NCI-H748 treated with DMSO at 0.1 percent for 48 hours (cell line): ENCODE results near the gene RAMP1.

ENCODE experiments used
- DNase-seq: peaks from one replicate; lab custom pipeline; 2025; lab: John Stamatoyannopoulos, UW

The RAMP1 gene

GRCh38 chr2:237951878-237952277 lies 92.5 kb downstream of the RAMP1 start:
- no peak for DNase-seq

- no peak for DNase-seq
Measured at GRCh38 chr2:237952851-237953250, 93.4 kb downstream of the RAMP1 start.

GRCh38 chr2:237955640-237956401 lies 96.4 kb downstream of the RAMP1 start:
- DNase-seq = no peak

DNA sequence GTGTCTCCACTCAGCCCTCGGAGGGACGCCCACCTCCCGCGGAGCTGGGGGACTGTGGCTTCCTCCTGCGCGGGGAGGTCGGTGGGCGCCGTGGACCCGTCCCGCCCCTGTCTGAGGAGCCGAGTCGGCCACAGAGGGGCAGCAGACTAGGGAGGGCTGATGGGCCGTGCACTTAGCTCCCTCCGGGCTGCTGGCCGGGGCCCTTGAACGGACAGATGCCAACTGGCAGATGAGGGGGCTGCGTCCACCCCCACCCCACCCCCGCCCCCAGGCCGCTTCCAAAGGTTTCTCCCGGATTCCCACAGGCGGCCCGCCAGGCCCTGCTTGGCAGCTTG lies 96.9 kb downstream of the RAMP1 start:
- DNase-seq = no peak

DNA sequence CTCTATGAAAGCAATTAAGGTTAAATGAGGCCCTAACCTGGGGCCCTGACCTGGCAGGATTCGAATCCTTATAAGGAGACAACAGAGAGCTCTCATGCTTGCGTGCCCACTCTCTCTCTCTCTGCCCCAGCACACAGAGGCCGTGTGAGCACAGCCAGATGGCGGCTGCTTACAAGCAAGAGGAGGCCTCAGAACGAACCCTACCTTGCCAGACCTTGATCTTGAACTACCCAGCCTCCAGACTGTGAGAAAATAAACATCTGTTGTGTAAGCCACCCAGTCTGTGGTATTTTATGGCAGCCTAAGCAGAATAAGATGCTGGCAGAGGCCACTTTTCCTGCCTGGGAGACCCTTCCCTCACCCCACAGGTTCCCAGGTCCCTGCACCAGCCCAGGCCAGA lies 102.2 kb downstream of the RAMP1 start:
- DNase-seq = no peak
